ENCODE results near the gene CMTM5.
A peak's percentile ranks its signal among the peaks of the same experiment; 100 is the strongest.

Gene CMTM5

GRCh38 chr14:23376482-23377197 is at the start of gene CMTM5:
Gene CMTM5 (plus strand): TSS chr14:23377046. CDS start chr14:23377252, 206 bp downstream.
- no peaks in the 10 kb centered on the region for H3K9me3 ChIP-seq (ENCODE audit: low read length)
- H3K4me3 ChIP-seq (ENCODE audit: low read length): no peak within 1 kb of the TSS
- H3K4me1 ChIP-seq (ENCODE audit: insufficient read depth, low read length): no peaks in the 10 kb centered on the region
- H3K36me3 ChIP-seq (ENCODE audit: insufficient read depth, low read length): no peaks in the 10 kb centered on the region
- H3K27me3 ChIP-seq (ENCODE audit: insufficient read depth, low read length): peaks cover 35% of the 10 kb centered on the region
- no peak within 1 kb of the TSS for H2AFZ ChIP-seq (ENCODE audit: low read depth, low read length)

DNA sequence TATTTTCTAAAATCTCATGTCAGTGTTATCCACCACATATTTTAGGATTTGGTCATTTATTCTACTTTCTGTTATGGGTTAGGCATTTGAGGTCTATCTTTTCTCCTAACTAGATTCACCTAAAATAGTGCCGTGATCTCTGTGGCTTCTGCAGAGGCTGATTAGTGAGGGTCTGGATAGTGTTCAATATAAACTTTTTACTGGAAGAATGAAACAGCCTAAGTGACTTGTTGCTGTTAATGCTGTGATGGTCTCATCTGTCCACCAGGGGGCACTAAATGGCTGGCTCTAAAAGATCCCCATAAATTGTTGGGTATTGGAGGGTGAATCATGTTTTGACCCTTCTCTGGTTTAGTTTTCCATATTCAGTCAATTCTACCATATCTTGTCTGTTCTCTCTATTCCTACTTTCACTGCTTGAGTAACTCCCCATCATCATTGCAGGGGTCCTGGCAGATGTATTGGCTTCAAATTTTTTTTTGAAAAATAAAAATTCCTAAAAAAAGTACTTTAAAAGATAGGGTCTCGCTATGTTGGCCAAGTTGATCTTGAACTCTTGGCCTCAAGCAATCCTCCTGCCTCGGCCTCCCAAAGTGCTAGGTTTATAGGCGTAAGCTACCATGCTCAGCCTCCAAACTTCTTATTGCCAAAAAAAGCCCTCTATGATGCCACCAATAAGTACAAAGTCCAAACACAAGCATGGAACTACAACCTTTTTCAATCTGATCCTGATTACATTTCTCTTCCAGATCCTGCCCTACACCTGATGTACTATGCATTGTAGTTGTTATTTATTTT is 48.7 kb upstream of the CMTM5 start:
- no peak overlapping the region for H2AFZ ChIP-seq (ENCODE audit: low read depth, low read length)
- H3K27me3 ChIP-seq (ENCODE audit: insufficient read depth, low read length): no peaks in the 10 kb centered on the region
- no peaks in the 10 kb centered on the region for H3K9me3 ChIP-seq (ENCODE audit: low read length)
- no peak overlapping the region for H3K4me3 ChIP-seq (ENCODE audit: low read length)
- peaks cover 4% of the 10 kb centered on the region for H3K4me1 ChIP-seq (ENCODE audit: insufficient read depth, low read length)
- H3K36me3 ChIP-seq (ENCODE audit: insufficient read depth, low read length): peaks cover 24% of the 10 kb centered on the region

- H3K36me3 ChIP-seq (ENCODE audit: insufficient read depth, low read length): no peaks in the 10 kb centered on the region
- H3K27me3 ChIP-seq (ENCODE audit: insufficient read depth, low read length): no peaks in the 10 kb centered on the region
- H2AFZ ChIP-seq (ENCODE audit: low read depth, low read length): no peak overlapping the region
- no peaks in the 10 kb centered on the region for H3K9me3 ChIP-seq (ENCODE audit: low read length)
- no peak overlapping the region for H3K4me3 ChIP-seq (ENCODE audit: low read length)
- H3K4me1 ChIP-seq (ENCODE audit: insufficient read depth, low read length): no peaks in the 10 kb centered on the region
These were observed 41.2 kb upstream of the CMTM5 start for GRCh38 chr14:23335623-23336022.

DNA sequence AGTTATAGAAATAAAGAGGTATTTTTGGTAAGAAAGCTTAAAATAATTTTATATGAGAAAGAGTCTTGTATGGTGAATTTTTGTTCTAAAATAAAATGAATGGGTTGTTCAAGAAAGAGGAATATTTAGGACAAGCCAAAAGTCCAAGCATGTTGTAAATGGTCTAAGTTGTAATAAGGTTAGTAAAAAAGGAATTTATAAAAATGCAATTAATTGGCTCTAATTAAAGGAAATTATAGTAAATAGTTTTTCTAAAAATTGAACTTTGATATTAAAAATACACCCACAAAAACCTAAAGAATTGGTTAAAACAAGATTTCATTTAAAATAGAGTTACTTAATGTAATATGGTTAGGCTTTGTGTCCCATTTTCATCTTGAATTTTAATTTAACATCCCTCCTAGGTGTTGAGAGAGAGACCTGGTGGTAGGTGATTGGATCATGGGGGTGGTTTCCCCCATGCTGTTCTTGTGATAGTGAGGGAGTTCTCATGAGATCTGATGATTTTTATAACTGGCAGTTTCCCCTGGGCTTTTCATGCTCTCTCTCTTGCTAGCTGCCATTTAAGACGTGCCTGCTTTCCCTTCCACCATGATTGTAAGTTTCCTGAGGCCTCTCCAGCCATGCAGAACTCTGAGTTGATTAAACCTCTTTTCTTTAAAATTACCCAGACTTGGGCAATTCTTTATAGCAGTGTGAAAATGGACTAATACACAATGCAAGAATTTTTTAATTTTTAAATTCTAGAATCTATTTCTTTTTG is 37.2 kb upstream of the CMTM5 start:
- Histone ChIP-seq H3K36me3 (ENCODE audit: insufficient read depth, low read length) (no peaks in the 10 kb centered on the region), H2AFZ (ENCODE audit: low read depth, low read length) (no peak overlapping the region), H3K4me3 (ENCODE audit: low read length) (no peak overlapping the region), H3K9me3 (ENCODE audit: low read length) (peaks cover 7% of the 10 kb centered on the region), H3K4me1 (ENCODE audit: insufficient read depth, low read length) (no peaks in the 10 kb centered on the region), H3K27me3 (ENCODE audit: insufficient read depth, low read length) (no peaks in the 10 kb centered on the region)

- H3K27me3 ChIP-seq (ENCODE audit: insufficient read depth, low read length): no peaks in the 10 kb centered on the region
- no peaks in the 10 kb centered on the region for H3K4me1 ChIP-seq (ENCODE audit: insufficient read depth, low read length)
- H3K36me3 ChIP-seq (ENCODE audit: insufficient read depth, low read length): no peaks in the 10 kb centered on the region
- H3K9me3 ChIP-seq (ENCODE audit: low read length): peaks cover 7% of the 10 kb centered on the region
- H3K4me3 ChIP-seq (ENCODE audit: low read length): no peak overlapping the region
- H2AFZ ChIP-seq (ENCODE audit: low read depth, low read length): no peak overlapping the region
These were observed 32.4 kb upstream of the CMTM5 start for GRCh38 chr14:23344481-23344880.

DNA sequence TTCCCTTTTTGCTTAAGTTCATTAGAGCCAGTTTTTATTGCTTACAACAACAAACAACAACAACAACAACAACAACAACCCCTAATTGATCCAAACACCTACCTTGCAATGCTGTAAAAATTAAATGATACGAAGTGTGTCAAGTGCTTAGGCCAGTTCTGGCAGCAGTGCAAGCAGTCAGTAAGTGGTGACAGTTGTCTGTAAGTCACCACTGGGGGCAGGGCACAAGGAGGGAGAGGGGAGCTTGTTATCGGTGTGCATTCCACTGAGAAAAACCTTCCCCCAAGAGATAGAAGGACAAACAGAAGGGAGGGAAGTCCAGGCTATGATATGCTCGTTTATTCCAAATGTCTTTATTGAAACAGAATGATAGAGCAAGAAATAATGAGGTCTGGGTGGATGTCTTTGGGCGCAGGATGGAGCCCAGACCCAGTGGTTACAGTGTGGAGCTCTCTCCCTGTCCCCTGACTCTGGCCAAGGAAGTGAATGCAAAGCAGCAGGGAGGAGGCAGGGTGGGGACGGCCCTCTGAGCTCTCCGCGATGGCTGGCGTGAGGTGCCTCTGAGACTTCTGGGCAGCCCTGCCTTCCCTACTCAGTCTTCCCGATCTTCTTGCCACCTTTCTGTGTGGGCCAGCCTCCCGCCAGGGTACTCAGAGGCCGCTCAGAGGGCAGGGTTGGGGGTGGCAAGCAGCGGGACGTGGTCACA is 30.7 kb upstream of the CMTM5 start:
- Histone ChIP-seq H3K9me3 (ENCODE audit: low read length) (peaks cover 7% of the 10 kb centered on the region), H3K27me3 (ENCODE audit: insufficient read depth, low read length) (no peaks in the 10 kb centered on the region), H3K36me3 (ENCODE audit: insufficient read depth, low read length) (no peaks in the 10 kb centered on the region), H3K4me3 (ENCODE audit: low read length) (no peak overlapping the region), H2AFZ (ENCODE audit: low read depth, low read length) (no peak overlapping the region), H3K4me1 (ENCODE audit: insufficient read depth, low read length) (no peaks in the 10 kb centered on the region)

DNA sequence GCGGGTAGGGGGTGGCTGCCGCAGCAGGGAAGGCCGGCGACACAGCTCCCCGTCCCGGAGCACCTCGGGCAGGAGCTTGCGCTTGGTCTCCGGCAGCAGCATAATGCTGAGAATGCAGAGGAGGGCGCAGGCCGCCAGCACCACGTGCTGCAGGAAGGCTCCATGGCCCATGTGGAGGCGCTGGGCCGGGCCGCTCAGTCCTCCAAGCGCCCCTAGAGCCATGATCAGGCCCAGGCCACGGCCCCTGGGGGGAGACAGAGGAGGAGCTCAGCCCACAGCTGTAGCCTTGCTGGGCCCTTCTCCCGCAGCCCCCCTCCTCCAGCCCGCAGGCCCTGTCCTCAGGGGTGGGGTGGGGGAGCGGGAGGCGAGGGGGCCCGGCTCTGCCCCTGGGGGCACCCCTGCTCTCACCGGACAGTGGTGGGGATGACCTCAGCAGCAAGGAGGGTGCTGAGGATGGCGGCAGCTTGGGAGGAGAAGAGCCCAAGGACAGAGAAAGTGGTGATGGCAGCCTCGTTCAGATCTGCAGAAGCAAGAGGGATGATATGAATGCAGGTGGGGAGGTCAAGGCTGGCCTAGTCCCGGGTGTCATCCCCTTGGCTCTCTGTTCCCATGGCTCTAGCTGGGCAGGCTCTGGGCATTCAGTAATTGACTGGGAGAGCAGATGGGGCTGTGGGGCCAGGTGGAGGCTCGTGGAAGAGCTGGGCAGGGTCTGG is 30.0 kb upstream of the CMTM5 start:
- Histone ChIP-seq H3K4me3 (ENCODE audit: low read length) (no peak overlapping the region), H3K27me3 (ENCODE audit: insufficient read depth, low read length) (no peaks in the 10 kb centered on the region), H2AFZ (ENCODE audit: low read depth, low read length) (no peak overlapping the region), H3K9me3 (ENCODE audit: low read length) (peaks cover 6% of the 10 kb centered on the region), H3K4me1 (ENCODE audit: insufficient read depth, low read length) (peaks cover 3% of the 10 kb centered on the region), H3K36me3 (ENCODE audit: insufficient read depth, low read length) (no peaks in the 10 kb centered on the region)

DNA sequence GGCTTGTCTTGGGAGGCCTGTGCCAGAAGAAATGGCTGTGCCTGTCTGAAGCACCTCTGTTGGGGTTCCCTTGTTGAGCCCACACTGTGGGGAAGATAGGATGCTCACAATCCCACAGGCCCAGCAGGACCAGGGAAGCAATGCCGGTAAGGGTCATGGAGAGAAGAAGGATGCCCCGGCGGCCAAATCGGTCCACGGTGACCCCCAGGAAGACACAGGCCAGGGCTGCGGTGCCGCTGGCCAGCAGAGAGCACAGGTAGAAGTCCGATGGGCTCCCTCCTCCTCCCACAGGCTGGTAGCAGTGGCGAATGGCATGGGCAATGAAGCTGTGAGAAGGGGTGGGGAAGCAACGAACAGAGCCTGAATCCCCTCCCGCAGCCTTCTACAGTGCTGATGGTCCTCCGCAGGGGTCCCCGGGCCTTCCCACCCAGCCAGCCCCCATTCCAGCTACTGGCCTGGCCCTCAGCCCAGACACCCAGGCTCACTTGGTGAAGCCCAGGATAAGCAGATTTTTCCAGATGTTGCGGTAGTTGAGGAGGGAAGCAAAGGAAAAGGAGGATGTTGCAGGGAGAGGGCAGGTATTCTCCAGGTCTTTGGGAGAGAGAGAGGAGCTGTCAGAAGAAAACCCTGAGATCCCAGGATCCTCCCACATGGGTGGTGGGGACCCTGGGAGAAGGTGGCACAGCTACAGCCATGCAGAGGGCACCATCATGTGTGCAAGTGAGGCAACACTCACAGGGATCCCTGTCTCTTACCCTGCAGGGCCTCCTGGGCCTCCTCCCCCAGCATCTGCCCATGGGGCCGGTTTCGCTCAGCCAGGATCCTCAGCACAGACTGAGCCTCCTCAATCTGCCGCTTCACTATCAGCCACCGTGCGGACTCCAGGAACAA is 29.2 kb upstream of the CMTM5 start:
- H3K27me3 ChIP-seq (ENCODE audit: insufficient read depth, low read length): no peaks in the 10 kb centered on the region
- no peak overlapping the region for H2AFZ ChIP-seq (ENCODE audit: low read depth, low read length)
- no peak overlapping the region for H3K4me3 ChIP-seq (ENCODE audit: low read length)
- no peaks in the 10 kb centered on the region for H3K36me3 ChIP-seq (ENCODE audit: insufficient read depth, low read length)
- peaks cover 2% of the 10 kb centered on the region for H3K9me3 ChIP-seq (ENCODE audit: low read length)
- H3K4me1 ChIP-seq (ENCODE audit: insufficient read depth, low read length): peaks cover 7% of the 10 kb centered on the region

DNA sequence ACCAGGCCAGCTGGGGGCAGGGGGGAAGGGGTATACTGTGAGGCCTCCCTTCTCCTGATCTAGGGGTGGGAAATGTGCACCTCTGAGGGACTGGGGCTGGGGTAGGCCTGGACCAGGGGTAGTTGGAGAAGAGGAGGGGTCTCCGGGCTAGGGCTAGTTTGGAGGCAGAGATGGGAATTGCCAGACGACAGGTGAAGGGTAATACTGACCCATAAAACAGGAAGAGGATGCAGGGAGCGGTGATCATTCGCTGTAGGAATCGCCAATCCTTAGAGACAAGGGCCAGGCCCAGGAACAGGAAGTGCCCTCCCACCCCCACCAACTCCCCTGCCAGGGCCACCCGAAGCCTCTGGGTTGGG is 28.6 kb upstream of the CMTM5 start:
- H3K4me1 ChIP-seq (ENCODE audit: insufficient read depth, low read length): peaks cover 7% of the 10 kb centered on the region
- H3K4me3 ChIP-seq (ENCODE audit: low read length): no peak overlapping the region
- H3K36me3 ChIP-seq (ENCODE audit: insufficient read depth, low read length): no peaks in the 10 kb centered on the region
- no peaks in the 10 kb centered on the region for H3K27me3 ChIP-seq (ENCODE audit: insufficient read depth, low read length)
- peaks cover 2% of the 10 kb centered on the region for H3K9me3 ChIP-seq (ENCODE audit: low read length)
- H2AFZ ChIP-seq (ENCODE audit: low read depth, low read length): no peak overlapping the region

DNA sequence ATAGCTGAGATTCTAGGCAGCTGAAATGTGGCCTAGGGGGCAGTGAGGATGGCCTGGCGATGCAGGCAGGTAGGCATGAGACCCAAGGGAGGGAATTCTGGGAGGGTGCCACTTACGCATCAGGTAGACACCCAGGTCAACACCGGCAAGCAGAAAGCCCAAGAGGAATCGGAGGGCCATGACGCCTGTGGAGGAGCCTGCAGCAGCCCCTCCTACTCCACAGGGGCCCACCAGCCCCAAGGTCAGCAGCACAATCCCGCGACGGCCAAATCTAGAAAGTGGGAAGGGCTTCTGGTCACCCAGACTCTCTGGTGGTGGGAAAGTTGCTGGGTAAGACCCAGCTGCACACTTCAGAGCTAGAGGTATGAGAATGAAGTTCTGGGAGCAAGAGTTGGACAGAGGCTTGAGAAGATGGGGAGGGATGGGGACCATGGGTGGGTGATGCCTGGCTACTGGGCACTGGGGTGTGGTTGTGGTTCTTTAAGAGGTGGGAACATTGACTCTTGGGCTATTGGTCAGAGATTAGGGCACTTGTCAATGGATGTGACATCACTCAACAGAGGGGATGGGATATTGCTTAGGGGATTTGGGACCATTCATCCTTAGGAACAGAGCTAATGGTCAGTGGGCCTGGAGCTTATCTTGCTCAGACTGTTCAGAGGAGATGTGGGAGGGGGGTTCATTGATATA is 27.5 kb upstream of the CMTM5 start:
- no peak overlapping the region for H2AFZ ChIP-seq (ENCODE audit: low read depth, low read length)
- H3K4me3 ChIP-seq (ENCODE audit: low read length): no peak overlapping the region
- H3K27me3 ChIP-seq (ENCODE audit: insufficient read depth, low read length): no peaks in the 10 kb centered on the region
- H3K36me3 ChIP-seq (ENCODE audit: insufficient read depth, low read length): no peaks in the 10 kb centered on the region
- no peaks in the 10 kb centered on the region for H3K9me3 ChIP-seq (ENCODE audit: low read length)
- H3K4me1 ChIP-seq (ENCODE audit: insufficient read depth, low read length): peaks cover 7% of the 10 kb centered on the region

DNA sequence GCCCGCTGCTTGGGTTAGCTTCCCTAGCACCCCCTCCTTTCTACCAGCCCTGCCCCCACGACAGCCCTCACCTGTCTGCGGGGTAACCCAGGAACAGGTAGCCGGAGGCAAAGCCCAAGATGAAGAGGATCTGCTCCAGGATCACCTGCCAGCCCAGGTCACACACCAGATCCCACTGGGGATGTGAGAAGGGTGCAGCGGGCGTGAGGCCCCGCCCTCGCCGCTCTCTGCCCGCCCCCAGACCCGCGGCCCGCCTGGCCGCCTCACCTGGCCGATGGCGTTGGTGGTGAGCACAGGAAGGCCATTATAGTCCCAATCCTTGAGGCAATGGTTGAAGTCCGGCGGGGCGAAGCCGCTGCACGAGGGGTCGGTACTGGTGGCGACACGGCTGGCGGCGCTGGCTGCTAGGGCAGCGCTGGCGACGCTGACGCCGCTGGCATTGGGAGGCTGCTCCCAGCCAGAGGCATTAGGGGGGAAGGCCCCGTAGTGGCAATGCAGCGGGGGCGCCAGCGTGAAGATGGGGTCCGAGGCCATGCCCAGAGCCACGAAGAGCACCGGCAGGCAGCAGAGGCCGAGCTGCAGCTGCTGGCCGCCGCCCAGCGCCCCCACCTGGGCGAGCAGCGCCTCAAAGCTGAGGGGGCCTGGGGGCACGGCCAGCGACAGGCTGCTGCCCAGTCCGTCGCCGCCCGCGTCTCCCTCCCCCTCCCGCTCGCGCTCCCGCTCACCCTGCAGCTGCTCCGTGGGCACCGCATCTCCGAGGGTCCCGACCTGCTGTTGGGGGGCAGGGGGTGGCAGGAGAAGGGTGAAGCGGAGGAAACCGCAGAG is 25.0 kb upstream of the CMTM5 start:
- Histone ChIP-seq H3K27me3 (ENCODE audit: insufficient read depth, low read length) (no peaks in the 10 kb centered on the region), H3K4me1 (ENCODE audit: insufficient read depth, low read length) (peaks cover 7% of the 10 kb centered on the region), H3K36me3 (ENCODE audit: insufficient read depth, low read length) (peaks cover 6% of the 10 kb centered on the region), H2AFZ (ENCODE audit: low read depth, low read length) (peak overlapping the region; percentile 74), H3K4me3 (ENCODE audit: low read length) (peak overlapping the region; percentile 63), H3K9me3 (ENCODE audit: low read length) (no peaks in the 10 kb centered on the region)
